Hepatocyte (in vitro differentiated cells): Measurements from ENCODE around the gene SLC27A3. TPM values are rescaled to one million over a fixed set of nuclear protein-coding genes. Genes with fewer than 3 reads are reported as not detected.

ENCODE experiments used
- DNase-seq: peaks from one replicate; pipeline ENCODE4 v3.0.0-alpha.2; 2016; ENCODE audit warnings: low spot score
- H2AFZ ChIP-seq: fragments of 200-600 bp; sonication (generic); 2 replicates; pipeline ENCODE4 v1.6.0; 2016; ENCODE audit warnings: antibody characterized with exemption, mild to moderate bottlenecking
- H3K27ac ChIP-seq: fragments of 200-600 bp; sonication (generic); 2 replicates; pipeline ENCODE4 v1.5.1; 2016; ENCODE audit warnings: mild to moderate bottlenecking
- H3K27me3 ChIP-seq: fragments of 200-600 bp; sonication (generic); 2 replicates; pipeline ENCODE4 v1.6.1; 2016
- H3K36me3 ChIP-seq: fragments of 200-600 bp; sonication (generic); replicated peaks from 2 replicates; pipeline ENCODE4 v1.5.1; 2016; ENCODE audit warnings: low read depth; ENCODE audit not compliant: insufficient read depth
- H3K4me1 ChIP-seq: fragments of 200-600 bp; sonication (generic); 2 replicates; pipeline ENCODE4 v1.5.1; 2016; ENCODE audit warnings: mild to moderate bottlenecking, moderate library complexity; ENCODE audit not compliant: insufficient read depth
- H3K4me2 ChIP-seq: fragments of 200-600 bp; sonication (generic); 2 replicates; pipeline ENCODE4 v1.6.0; 2016
- H3K4me3 ChIP-seq: fragments of 200-600 bp; sonication (generic); 2 replicates; pipeline ENCODE4 v1.5.1; 2016; ENCODE audit warnings: mild to moderate bottlenecking
- H3K79me2 ChIP-seq: fragments of 200-600 bp; sonication (generic); 2 replicates; pipeline ENCODE4 v1.6.0; 2017; ENCODE audit warnings: mild to moderate bottlenecking
- H3K9me2 ChIP-seq: fragments of 200-600 bp; sonication (generic); replicated peaks from 2 replicates; pipeline ENCODE4 v1.6.0; 2017; ENCODE audit warnings: mild to moderate bottlenecking; ENCODE audit not compliant: insufficient read depth
- H3K9me3 ChIP-seq: fragments of 200-600 bp; sonication (generic); 2 replicates; pipeline ENCODE4 v1.5.1; 2016; ENCODE audit warnings: low read depth, mild to moderate bottlenecking
- H4K20me1 ChIP-seq: fragments of 200-600 bp; sonication (generic); 2 replicates; pipeline ENCODE4 v1.6.0; 2016; ENCODE audit warnings: mild to moderate bottlenecking; ENCODE audit not compliant: insufficient read depth, poor library complexity, severe bottlenecking
- EZH2 ChIP-seq: fragments of 200-600 bp; sonication (generic); IDR thresholded peaks from 2 replicates; pipeline ENCODE4 v1.6.1; 2016; ENCODE audit warnings: antibody characterized with exemption, mild to moderate bottlenecking, borderline replicate concordance
- EZH2phosphoT487 ChIP-seq: fragments of 200-600 bp; sonication (generic); IDR thresholded peaks from one replicate; pipeline ENCODE4 v1.6.1; 2018; ENCODE audit warnings: antibody characterized with exemption, mild to moderate bottlenecking, low read depth, moderate library complexity; ENCODE audit not compliant: unreplicated experiment, severe bottlenecking
- WGBS: methylation state at CpG from one replicate; pipeline ENCODE4 v1.1.6; 2016; ENCODE audit warnings: low lambda C conversion rate; ENCODE audit errors: missing lambda C conversion rate; 5-methylcytosine and 5-hydroxymethylcytosine counted together
- polyA plus RNA-seq: library from polyadenylated mRNA; unstranded; fragments of >200 nt; fragmentation: Nextera tagmentation; extraction: Ambion mirVana; gene quantifications from 2 replicates; pipeline ENCODE4 v1.2.1, GENCODE V29; 2016
- total RNA-seq: library from RNA; depleted of rRNA; stranded (reverse); fragments of >200 nt; gene quantifications from 2 replicates; pipeline ENCODE4 v1.2.3, GENCODE V29; 2014
- TF ChIP-seq, protein P1 (sequence below): fragments of 200-600 bp; sonication (generic); IDR thresholded peaks from 2 replicates; pipeline ENCODE4 v1.5.1; 2016; ENCODE audit warnings: antibody characterized with exemption, mild to moderate bottlenecking; ENCODE audit not compliant: poor library complexity

The SLC27A3 gene
- total and polyA plus RNA-seq, 2 experiments from 2014 or later = 21.5 to 37.2 TPM

GRCh38 chr1:153769221-153769620, 6.0 kb upstream of the SLC27A3 start:
- no peaks in the 10 kb centered on the region for H3K9me3 ChIP-seq
- H3K4me1 ChIP-seq = peaks cover 34% of the 10 kb centered on the region
- peak overlapping the region; percentile 97 for H3K27ac ChIP-seq
- no peaks in the 10 kb centered on the region for H3K27me3 ChIP-seq
- H3K4me3 ChIP-seq = no peak overlapping the region
- H3K9me2 ChIP-seq = no peaks in the 10 kb centered on the region
- WGBS = 91% methylated on average over 3 of the region's 3 CpGs
- no peak for DNase-seq
- no peak overlapping the region for H2AFZ ChIP-seq
- TF ChIP-seq, protein P1, sequence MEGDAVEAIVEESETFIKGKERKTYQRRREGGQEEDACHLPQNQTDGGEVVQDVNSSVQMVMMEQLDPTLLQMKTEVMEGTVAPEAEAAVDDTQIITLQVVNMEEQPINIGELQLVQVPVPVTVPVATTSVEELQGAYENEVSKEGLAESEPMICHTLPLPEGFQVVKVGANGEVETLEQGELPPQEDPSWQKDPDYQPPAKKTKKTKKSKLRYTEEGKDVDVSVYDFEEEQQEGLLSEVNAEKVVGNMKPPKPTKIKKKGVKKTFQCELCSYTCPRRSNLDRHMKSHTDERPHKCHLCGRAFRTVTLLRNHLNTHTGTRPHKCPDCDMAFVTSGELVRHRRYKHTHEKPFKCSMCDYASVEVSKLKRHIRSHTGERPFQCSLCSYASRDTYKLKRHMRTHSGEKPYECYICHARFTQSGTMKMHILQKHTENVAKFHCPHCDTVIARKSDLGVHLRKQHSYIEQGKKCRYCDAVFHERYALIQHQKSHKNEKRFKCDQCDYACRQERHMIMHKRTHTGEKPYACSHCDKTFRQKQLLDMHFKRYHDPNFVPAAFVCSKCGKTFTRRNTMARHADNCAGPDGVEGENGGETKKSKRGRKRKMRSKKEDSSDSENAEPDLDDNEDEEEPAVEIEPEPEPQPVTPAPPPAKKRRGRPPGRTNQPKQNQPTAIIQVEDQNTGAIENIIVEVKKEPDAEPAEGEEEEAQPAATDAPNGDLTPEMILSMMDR = no peak
- no peak for TF ChIP-seq EZH2
- no peak overlapping the region for H3K4me2 ChIP-seq
- H3K79me2 ChIP-seq = no peaks in the 10 kb centered on the region
- no peaks in the 10 kb centered on the region for H4K20me1 ChIP-seq
- H3K36me3 ChIP-seq = no peaks in the 10 kb centered on the region

GRCh38 chr1:153770797-153771196, 4.4 kb upstream of the SLC27A3 start:
- Histone ChIP-seq H3K4me3 (no peak overlapping the region), H3K27me3 (no peaks in the 10 kb centered on the region), H3K27ac (no peak overlapping the region), H3K4me2 (no peak overlapping the region), H2AFZ (no peak overlapping the region), H3K79me2 (no peaks in the 10 kb centered on the region), H4K20me1 (no peaks in the 10 kb centered on the region), H3K9me3 (no peaks in the 10 kb centered on the region), H3K36me3 (no peaks in the 10 kb centered on the region), H3K9me2 (no peaks in the 10 kb centered on the region), H3K4me1 (peaks cover 43% of the 10 kb centered on the region)
- TF ChIP-seq, protein P1 = no peak
- TF ChIP-seq EZH2phosphoT487 = no peak
- no peak for TF ChIP-seq EZH2
- WGBS = 43% methylated on average over 4 of the region's 11 CpGs
- DNase-seq = no peak

GRCh38 chr1:153771261-153771660, 3.9 kb upstream of the SLC27A3 start:
- WGBS = 100% methylated on average over 2 of the region's 2 CpGs
- DNase-seq = no peak
- no peaks in the 10 kb centered on the region for H3K36me3 ChIP-seq

More at GRCh38 chr1:153771261-153771660, 3.9 kb upstream of the SLC27A3 start:
- Histone ChIP-seq H3K4me1 (peaks cover 43% of the 10 kb centered on the region), H3K79me2 (peaks cover under 1% of the 10 kb centered on the region), H3K4me3 (no peak overlapping the region), H3K9me3 (no peaks in the 10 kb centered on the region), H3K9me2 (no peaks in the 10 kb centered on the region), H2AFZ (no peak overlapping the region), H3K27ac (no peak overlapping the region), H4K20me1 (no peaks in the 10 kb centered on the region), H3K4me2 (no peak overlapping the region), H3K27me3 (no peaks in the 10 kb centered on the region)
- no peak for TF ChIP-seq EZH2phosphoT487
- no peak for TF ChIP-seq EZH2
- TF ChIP-seq, protein P1 = no peak
